Jurkat, Clone E6-1 (cell line): Measurements from ENCODE around the gene TIAL1.
"Not testable (repeated sequence)": the region's sequence is repeated elsewhere in the genome, so short reads cannot be mapped to it uniquely, and the experiment has no call there.

Experiments
- DNase-seq: peaks from one replicate; pipeline ENCODE4 v3.0.0-alpha.2; 2011; ENCODE audit warnings: low read depth, low spot score
- H3K4me3 ChIP-seq: 2 replicates; pipeline ENCODE4 v1.5.1; 2011; ENCODE audit warnings: mild to moderate bottlenecking, low read length, control low read depth, moderate library complexity

Gene TIAL1

DNA sequence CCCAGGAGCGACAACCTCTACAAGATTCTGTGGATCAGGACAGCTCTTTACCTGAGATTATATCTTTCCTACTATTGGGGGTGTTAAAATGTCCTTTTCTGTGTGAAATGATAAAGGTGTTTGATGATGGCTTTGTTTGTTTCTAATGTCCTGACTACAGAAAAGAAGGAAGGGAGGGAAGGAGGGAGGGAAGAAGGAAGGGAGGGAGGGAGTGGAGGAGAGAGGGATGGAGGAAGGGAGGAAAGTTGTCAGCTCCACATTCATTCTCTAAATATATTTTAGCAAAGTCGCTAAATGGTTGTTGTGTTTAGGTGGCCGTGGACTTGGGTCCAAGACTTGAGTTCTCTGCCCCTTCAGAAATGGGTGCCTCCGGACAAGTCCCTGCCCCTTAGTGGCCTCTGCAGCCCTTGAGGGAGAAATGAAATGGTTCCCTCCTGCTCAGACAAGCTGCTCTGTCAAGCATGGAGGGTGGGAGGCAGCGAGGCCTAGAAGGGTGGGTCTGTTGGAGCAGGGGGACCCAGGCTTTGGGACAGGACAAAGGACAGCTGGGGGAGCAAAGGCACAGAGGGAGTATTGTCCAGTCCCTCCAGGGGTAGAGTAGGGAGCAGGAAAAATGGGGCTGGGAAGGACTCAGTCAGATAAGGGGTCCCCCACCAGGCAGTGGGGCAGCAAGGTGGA lies 58.7 kb downstream of the TIAL1 start:
- no peak overlapping the region for H3K4me3 ChIP-seq
- DNase-seq, result no peak

DNA sequence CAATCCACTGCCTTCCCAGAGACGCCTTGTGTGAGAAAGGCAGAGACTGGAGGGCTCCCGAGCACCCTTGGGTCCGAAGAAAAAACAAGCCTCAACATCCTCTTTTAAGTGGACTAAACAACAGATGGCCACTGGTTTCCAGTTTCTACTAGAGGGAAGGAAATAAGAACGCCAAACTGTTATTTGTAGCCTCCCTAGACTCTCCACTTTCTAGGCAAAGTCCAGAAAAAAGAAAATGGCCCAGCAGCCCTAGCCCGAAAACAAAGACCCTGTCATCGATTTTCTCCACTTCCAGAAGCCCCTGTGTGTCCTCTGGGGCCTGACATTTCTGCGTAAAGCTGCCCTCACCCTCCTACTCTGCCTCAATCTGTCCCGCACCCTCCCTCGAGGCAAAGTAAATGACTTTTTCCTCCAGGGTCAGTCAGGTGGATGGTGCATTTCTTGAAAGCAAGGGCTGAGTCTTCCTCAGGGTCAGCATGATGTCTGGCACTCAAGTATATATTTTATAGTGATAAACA lies 60.2 kb downstream of the TIAL1 start:
- H3K4me3 ChIP-seq, result no peak overlapping the region
- no peak for DNase-seq

GRCh38 chr10:119535837-119536507 lies 60.8 kb downstream of the TIAL1 start:
- no peak for DNase-seq
- H3K4me3 ChIP-seq, result no peak overlapping the region

- no peak for DNase-seq
- no peak overlapping the region for H3K4me3 ChIP-seq
These were observed 61.5 kb downstream of the TIAL1 start for GRCh38 chr10:119535305-119535704.

GRCh38 chr10:119533473-119533872 lies 63.3 kb downstream of the TIAL1 start:
- no peak for DNase-seq

GRCh38 chr10:119532791-119533190 lies 64.0 kb downstream of the TIAL1 start:
- DNase-seq, H3K4me3 ChIP-seq: not testable (repeated sequence)

More at GRCh38 chr10:119533473-119533872, 63.3 kb downstream of the TIAL1 start:
- no peak overlapping the region for H3K4me3 ChIP-seq

- not testable (repeated sequence) for H3K4me3 ChIP-seq, DNase-seq
These were observed 64.5 kb downstream of the TIAL1 start for GRCh38 chr10:119532251-119532650.

GRCh38 chr10:119531067-119531466 lies 65.7 kb downstream of the TIAL1 start:
- H3K4me3 ChIP-seq, result no peak overlapping the region
- DNase-seq, result no peak

- DNase-seq, H3K4me3 ChIP-seq: not testable (repeated sequence)
These were observed 68.0 kb downstream of the TIAL1 start for GRCh38 chr10:119528663-119529237.

DNA sequence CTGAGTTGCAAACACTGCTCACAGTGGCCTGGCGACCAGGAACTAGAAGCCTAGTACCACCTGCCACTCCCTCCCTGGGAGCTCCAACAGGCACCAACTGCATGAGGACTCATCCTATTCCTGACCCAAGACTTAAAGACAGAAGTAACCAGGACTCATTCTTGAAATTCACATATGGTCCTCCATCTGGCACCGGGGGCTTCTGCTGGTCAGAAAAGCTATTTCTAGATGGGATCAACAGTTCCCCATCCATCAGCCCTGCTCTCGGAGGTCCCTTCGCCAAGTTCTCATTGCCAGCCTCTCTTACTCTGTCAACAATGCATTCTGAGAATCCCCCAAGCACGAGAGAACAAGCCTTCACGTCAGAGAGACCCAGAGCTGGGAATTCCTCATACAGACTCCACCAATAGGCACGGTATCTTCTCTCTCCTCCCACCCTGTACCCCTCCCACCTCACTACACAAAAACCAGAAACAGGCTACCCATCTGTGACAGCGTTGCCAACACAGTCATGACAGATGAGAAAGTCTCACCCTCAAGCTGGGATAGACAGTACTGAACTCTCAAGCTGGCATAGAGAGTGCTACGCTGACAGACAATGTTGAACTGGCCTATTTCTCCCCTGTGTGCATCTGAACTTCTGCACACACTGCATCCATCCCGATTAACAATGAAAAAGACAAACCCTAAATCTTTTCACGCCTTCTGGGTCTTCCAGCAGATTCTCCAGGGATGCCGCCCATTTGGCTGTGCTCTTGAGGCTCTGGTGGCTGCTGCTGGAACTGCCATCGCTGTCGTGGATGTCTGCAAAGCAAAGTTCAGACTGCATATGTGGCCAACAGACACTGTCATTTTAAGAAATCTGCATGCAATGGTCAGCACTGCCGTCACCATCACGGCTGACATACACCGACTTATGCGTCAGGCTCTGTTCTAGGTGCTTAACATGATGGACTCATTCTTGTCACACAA lies 69.9 kb downstream of the TIAL1 start:
- no peak overlapping the region for H3K4me3 ChIP-seq
- no peak for DNase-seq

DNA sequence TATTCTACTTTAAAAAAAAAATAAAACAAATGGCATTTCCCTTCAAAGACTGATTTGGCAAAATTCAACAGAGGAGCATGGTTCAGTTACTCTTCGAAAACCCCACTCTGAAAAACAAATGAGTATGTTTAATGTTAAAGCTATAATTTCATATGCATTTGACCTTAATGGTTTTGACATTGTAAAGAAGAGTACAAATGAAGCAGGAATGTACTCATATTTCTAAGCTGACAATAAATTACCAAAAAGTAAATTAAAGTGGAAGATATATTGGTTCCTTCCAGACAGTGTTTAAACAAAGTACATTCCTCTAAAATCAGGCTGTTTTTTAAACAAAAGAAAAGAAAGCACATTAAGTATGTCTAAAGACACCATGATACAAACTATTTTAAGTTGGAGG lies 70.6 kb downstream of the TIAL1 start:
- H3K4me3 ChIP-seq, result no peak overlapping the region
- no peak for DNase-seq

- H3K4me3 ChIP-seq, result no peak overlapping the region
- DNase-seq, result no peak
These were observed 71.6 kb downstream of the TIAL1 start for GRCh38 chr10:119525116-119525515.

GRCh38 chr10:119524720-119525070 lies 72.1 kb downstream of the TIAL1 start:
- H3K4me3 ChIP-seq, result no peak overlapping the region
- no peak for DNase-seq

- no peak for DNase-seq
- H3K4me3 ChIP-seq, result no peak overlapping the region
These were observed 72.7 kb downstream of the TIAL1 start for GRCh38 chr10:119523895-119524719.
